HS-27A (cell line): Measurements from ENCODE around the gene TICAM1.
"Not testable (repeated sequence)": the region's sequence is repeated elsewhere in the genome, so short reads cannot be mapped to it uniquely, and the experiment has no call there.

Experiments used
- DNase-seq: peaks from one replicate; pipeline ENCODE4 v3.0.0-alpha.2; 2012; ENCODE audit warnings: low read depth, missing footprints

The TICAM1 gene

GRCh38 chr19:4831304-4831978 lies at the start of gene TICAM1:
TICAM1 (minus strand) TSS chr19:4831712; CDS start chr19:4818377, 13,335 bp downstream.
- no peak for DNase-seq

GRCh38 chr19:4879041-4879440 lies 47.5 kb upstream of the TICAM1 start:
- DNase-seq, result no peak

- DNase-seq, result no peak
Observed at GRCh38 chr19:4878491-4878968, 47.0 kb upstream of the TICAM1 start.

- DNase-seq, result no peak
Observed at GRCh38 chr19:4877753-4878490, 46.4 kb upstream of the TICAM1 start.

- no peak for DNase-seq
Observed at GRCh38 chr19:4873930-4874329, 42.4 kb upstream of the TICAM1 start.

- DNase-seq, result no peak
Observed at GRCh38 chr19:4871711-4872110, 40.2 kb upstream of the TICAM1 start.

GRCh38 chr19:4870025-4870700 lies 38.7 kb upstream of the TICAM1 start:
- DNase-seq, result peak; percentile 77

GRCh38 chr19:4868286-4868834 lies 36.8 kb upstream of the TICAM1 start:
- DNase-seq, result no peak

GRCh38 chr19:4867534-4868285 lies 36.2 kb upstream of the TICAM1 start, which contains the start of gene PLIN3:
PLIN3 (minus strand) TSS chr19:4867667; CDS start chr19:4861394, 6,273 bp downstream.
- peak; percentile 68 for DNase-seq

GRCh38 chr19:4866595-4867424 lies 35.3 kb upstream of the TICAM1 start:
- no peak for DNase-seq

- no peak for DNase-seq
Observed at GRCh38 chr19:4861147-4861546, 29.6 kb upstream of the TICAM1 start.

- no peak for DNase-seq
Observed at GRCh38 chr19:4859697-4860096, 28.2 kb upstream of the TICAM1 start.

GRCh38 chr19:4856468-4856867 lies 25.0 kb upstream of the TICAM1 start:
- DNase-seq, result not testable (repeated sequence)

- not testable (repeated sequence) for DNase-seq
Observed at GRCh38 chr19:4853506-4853905, 22.0 kb upstream of the TICAM1 start.

GRCh38 chr19:4852484-4852883 lies 21.0 kb upstream of the TICAM1 start:
- DNase-seq, result no peak

GRCh38 chr19:4851551-4852290 lies 20.2 kb upstream of the TICAM1 start:
- no peak for DNase-seq

GRCh38 chr19:4849019-4849418 lies 17.5 kb upstream of the TICAM1 start:
- DNase-seq, result no peak

GRCh38 chr19:4847190-4847973 lies 15.9 kb upstream of the TICAM1 start:
- no peak for DNase-seq

- DNase-seq, result not testable (repeated sequence)
Observed at GRCh38 chr19:4845975-4846374, 14.5 kb upstream of the TICAM1 start.
